ENCODE data around the gene SPRING1. TPM values are rescaled to one million over a fixed set of nuclear protein-coding genes. Genes with fewer than 3 reads are reported as not detected.

SPRING1 gene
- total and polyA plus RNA-seq, 11 donors = 8.2 to 24.4 (median 14.0) TPM

DNA sequence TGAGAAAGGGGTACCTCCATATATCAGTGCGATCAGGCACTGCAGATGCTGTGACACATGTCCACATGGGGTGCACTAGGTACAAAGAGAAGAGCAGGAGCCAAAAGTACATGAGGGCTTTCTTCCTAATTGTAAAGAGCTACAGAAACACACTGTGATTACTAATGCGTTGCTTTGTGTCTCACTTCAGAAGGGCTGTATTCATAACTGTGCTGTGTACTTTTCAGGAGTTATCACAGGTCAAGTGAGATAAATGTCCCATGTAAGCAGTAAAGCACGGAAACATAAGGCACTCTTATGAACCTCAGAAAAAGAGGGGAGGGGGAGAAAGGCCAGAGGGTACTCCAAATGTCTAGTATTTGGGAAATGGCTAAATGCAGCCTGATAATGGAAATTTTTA is 10.6 kb downstream of the SPRING1 start:
- 63 to 66% (median 65%) methylated on average over 3 of the region's 3 CpGs for WGBS, 4 donors
- TF ChIP-seq, protein P1, sequence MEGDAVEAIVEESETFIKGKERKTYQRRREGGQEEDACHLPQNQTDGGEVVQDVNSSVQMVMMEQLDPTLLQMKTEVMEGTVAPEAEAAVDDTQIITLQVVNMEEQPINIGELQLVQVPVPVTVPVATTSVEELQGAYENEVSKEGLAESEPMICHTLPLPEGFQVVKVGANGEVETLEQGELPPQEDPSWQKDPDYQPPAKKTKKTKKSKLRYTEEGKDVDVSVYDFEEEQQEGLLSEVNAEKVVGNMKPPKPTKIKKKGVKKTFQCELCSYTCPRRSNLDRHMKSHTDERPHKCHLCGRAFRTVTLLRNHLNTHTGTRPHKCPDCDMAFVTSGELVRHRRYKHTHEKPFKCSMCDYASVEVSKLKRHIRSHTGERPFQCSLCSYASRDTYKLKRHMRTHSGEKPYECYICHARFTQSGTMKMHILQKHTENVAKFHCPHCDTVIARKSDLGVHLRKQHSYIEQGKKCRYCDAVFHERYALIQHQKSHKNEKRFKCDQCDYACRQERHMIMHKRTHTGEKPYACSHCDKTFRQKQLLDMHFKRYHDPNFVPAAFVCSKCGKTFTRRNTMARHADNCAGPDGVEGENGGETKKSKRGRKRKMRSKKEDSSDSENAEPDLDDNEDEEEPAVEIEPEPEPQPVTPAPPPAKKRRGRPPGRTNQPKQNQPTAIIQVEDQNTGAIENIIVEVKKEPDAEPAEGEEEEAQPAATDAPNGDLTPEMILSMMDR (IDR thresholded peaks at IDR 0.05) = no peak
- no peak for TF ChIP-seq POLR2A (IDR thresholded peaks at IDR 0.05)
- Histone ChIP-seq H3K9me3 (no peaks in the 10 kb centered on the region), H3K27ac (peak overlapping the region in 1 of 12 donors; percentile 42), H3K27me3 (no peaks in the 10 kb centered on the region), H3K36me3 (peaks cover 0 to 14% (median 9%) of the 10 kb centered on the region in 9 donors), H3K4me1 (peaks cover 0 to 31% (median 12%) of the 10 kb centered on the region in 12 donors), H3K4me3 (no peak overlapping the region)
- intact Hi-C loops (cut with DNase I) = no loop called here
- DNase-seq (no peak), ATAC-seq (peak in 1 of 4 donors; percentile 20)

DNA sequence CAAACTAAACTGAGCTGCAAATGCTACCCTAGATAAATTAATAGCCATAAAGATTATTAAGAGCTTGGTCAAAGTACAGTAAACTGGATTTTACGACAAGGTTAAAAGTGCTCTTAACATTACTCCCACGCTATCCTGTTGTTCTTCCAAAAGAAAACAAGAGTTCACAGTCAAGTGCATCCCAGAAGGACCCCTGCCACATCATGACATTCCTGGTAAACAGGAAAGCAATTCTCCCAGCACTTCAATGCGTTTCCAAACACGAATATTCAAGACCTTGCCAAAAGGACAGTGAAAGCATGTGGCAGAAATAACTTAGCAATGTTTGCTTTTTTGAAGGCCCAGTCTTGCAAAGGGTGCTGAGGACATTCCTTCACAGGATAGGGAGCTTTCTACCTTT is 11.2 kb downstream of the SPRING1 start:
- no peak overlapping the region for H3K27ac ChIP-seq
- no peaks in the 10 kb centered on the region for H3K9me3 ChIP-seq
- H3K36me3 ChIP-seq = peaks cover 0 to 20% (median 15%) of the 10 kb centered on the region in 9 donors
- no peak overlapping the region for H3K4me3 ChIP-seq
- WGBS, 4 donors = 13 to 17% (median 15%) methylated on average over 4 of the region's 4 CpGs
- H3K4me1 ChIP-seq = peaks cover 0 to 29% (median 12%) of the 10 kb centered on the region in 12 donors
- TF ChIP-seq, protein P1 (IDR thresholded peaks at IDR 0.05) = no peak
- no peak for TF ChIP-seq POLR2A (IDR thresholded peaks at IDR 0.05)
- DNase-seq (no peak), ATAC-seq (no peak)
- intact Hi-C loops (cut with DNase I) = no loop called here
- no peaks in the 10 kb centered on the region for H3K27me3 ChIP-seq

DNA sequence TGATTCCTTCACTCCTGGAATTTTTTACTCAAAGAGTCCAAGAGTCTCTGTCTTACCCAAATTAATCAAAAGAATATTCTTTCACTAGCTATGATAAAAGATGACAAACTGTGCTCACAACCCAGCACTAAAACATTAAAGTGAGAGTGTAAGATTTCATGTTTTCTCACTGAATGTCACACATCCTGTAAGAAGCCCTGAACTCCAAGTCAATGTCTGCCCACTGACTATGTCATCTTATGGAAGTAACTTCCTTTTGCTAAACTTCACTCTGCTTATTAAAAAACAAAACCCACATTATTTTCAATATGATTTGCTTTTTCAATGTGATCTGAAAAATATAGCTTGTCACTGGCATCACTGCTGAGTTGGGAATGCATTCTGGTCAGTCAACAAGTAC is 15.6 kb downstream of the SPRING1 start:
- Histone ChIP-seq H3K9me3 (no peaks in the 10 kb centered on the region), H3K4me3 (no peak overlapping the region), H3K27me3 (no peaks in the 10 kb centered on the region), H3K36me3 (peaks cover 0 to 63% (median 31%) of the 10 kb centered on the region in 9 donors), H3K27ac (no peak overlapping the region), H3K4me1 (peaks cover 0 to 37% (median 22%) of the 10 kb centered on the region in 12 donors)
- intact Hi-C loops (cut with DNase I) = no loop called here
- DNase-seq (no peak), ATAC-seq (no peak)
- TF ChIP-seq, protein P1 (IDR thresholded peaks at IDR 0.05) = no peak
- TF ChIP-seq POLR2A (IDR thresholded peaks at IDR 0.05) = no peak

DNA sequence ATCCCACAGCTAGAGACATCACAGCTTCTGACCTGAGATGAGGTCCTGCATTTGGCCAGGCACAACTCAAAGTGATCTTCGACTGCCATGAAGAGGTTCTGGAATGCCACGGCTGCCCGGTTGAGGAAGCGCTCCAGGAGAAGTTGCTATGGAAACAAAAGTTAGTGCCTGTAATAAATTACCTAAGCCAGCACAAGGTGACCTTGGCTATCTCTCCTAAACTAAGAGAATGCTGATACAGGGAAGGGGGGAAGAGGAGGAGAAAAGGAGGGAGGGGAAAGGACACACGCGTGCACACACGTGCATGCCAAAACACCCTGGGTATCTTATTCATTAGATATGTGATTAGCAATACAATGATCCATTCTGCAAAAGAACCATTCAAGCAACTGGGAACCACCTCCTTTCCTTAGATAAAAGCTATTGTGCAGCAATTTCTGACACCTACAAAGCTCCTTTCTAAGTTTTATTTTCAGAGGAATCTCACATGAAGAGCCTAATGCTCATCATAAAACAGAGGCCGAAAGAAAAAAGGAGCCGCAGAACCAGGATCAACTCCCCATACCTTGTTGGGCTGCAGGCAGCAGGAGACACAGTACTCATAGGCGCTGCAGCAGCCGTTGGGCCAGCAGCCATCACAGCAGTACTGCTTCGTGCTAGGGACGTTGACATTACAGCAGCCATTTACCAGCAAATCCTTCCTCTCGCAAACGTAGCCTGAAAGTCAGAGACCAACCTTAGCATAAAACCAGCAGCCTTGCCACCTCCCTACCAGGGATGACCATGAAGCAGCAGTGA is 17.9 kb downstream of the SPRING1 start:
- ATAC-seq (peak in 2 of 4 donors; percentile 20 to 22), DNase-seq (peak in 1 of 5 donors; percentile 24)
- TF ChIP-seq, protein P1 (IDR thresholded peaks at IDR 0.05) = no peak
- no peak for TF ChIP-seq POLR2A (IDR thresholded peaks at IDR 0.05)
- peaks cover 0 to 35% (median 14%) of the 10 kb centered on the region in 12 donors for H3K4me1 ChIP-seq
- WGBS, 4 donors = 73 to 81% (median 78%) methylated on average over 15 of the region's 15 CpGs
- intact Hi-C loops (cut with DNase I) = loop anchor here in 2 of 10 donors (10.0 kb wide), 2 partner anchors 405 to 715 kb away; no protein-coding TSS in a partner anchor
- peaks cover 0 to 84% (median 52%) of the 10 kb centered on the region in 9 donors for H3K36me3 ChIP-seq
- H3K27me3 ChIP-seq = no peaks in the 10 kb centered on the region
- no peaks in the 10 kb centered on the region for H3K9me3 ChIP-seq
- no peak overlapping the region for H3K4me3 ChIP-seq
- H3K27ac ChIP-seq = peak overlapping the region in 4 of 12 donors; percentile 9 to 46 (median 32)
